Cardiac fibroblast (primary cell): ENCODE measurements around the gene TSPAN9.

Source experiments
- DNase-seq, 2 donors: peaks; one replicate each; pipeline versions ENCODE4 v3.0.0 to v3.0.0-alpha.2; 2010; ENCODE audit warnings: low read depth in 2 of 2
- H3K4me3 ChIP-seq, 2 donors: replicated peaks in 1 of 2; 1 replicate in 1 of 2; 2 replicates in 1 of 2; pipeline ENCODE4 v1.5.1; 2011; ENCODE audit warnings: low read depth in 2 of 2, low read length in 2 of 2, mild to moderate bottlenecking in 2 of 2, moderate library complexity in 1 of 2
- TF ChIP-seq, protein P1 (sequence below): IDR thresholded peaks from one replicate; pipeline ENCODE4 v1.5.1; 2011; ENCODE audit warnings: low read depth, mild to moderate bottlenecking, low read length, inconsistent platforms

TSPAN9 gene

DNA sequence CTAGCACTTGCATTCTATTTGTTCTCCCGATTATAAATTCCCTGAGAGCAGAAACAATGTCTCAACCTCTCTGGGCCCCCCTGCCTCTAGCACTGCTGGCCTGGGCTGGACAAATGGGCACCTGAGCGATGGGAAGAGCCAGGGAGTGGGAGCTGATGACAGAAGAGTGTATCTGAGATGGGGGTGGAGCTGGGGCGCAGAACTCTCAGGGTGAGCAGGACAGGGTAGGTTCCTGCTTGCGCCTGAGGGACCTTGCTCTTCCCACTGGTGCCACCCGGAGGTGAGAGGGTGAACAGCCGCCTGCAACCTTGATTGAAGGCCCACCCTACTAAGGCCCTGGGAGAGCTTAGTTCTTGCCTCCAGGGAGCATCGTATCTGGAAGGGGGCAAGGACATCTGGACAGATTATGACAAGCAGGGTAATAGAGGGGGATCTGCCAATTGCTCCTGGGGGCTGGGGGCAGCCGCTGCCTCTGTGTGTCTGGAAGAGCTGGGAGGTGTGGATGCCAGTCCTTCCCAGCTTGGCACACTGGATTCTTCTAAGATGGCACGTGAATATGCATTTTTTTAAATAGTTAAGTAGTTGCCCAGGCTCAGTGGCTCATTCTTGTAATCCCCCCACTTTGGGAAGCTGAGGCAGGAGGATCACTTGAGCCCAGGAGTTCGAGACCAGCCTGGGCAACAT, 43.0 kb upstream of the TSPAN9 start:
- peak; percentile 77 to 80 for DNase-seq
- H3K4me3 ChIP-seq, result no peak overlapping the region
- TF ChIP-seq, protein P1, sequence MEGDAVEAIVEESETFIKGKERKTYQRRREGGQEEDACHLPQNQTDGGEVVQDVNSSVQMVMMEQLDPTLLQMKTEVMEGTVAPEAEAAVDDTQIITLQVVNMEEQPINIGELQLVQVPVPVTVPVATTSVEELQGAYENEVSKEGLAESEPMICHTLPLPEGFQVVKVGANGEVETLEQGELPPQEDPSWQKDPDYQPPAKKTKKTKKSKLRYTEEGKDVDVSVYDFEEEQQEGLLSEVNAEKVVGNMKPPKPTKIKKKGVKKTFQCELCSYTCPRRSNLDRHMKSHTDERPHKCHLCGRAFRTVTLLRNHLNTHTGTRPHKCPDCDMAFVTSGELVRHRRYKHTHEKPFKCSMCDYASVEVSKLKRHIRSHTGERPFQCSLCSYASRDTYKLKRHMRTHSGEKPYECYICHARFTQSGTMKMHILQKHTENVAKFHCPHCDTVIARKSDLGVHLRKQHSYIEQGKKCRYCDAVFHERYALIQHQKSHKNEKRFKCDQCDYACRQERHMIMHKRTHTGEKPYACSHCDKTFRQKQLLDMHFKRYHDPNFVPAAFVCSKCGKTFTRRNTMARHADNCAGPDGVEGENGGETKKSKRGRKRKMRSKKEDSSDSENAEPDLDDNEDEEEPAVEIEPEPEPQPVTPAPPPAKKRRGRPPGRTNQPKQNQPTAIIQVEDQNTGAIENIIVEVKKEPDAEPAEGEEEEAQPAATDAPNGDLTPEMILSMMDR, result peak; percentile 91

DNA sequence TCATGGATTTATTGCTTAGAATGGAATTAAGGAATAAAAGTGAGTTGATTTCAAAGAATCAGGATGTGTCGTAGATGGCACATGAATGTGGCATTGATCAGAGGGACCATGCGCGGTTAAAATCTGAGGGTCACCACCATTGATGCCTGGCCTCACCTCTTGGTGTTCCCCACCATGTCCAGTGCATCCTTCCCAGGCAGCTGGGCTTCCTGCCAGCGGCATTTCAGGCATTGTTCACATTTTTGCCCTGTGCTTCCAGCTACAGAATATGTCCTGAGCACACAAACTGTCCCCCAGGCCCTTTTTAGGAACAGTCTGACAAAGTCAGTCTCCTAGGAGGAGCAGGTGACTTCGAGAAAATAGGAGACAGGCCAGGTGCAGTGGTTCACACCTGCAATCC, 42.0 kb upstream of the TSPAN9 start:
- DNase-seq, result peak; percentile 29 to 43
- H3K4me3 ChIP-seq, result no peak overlapping the region
- TF ChIP-seq, protein P1, result no peak

DNA sequence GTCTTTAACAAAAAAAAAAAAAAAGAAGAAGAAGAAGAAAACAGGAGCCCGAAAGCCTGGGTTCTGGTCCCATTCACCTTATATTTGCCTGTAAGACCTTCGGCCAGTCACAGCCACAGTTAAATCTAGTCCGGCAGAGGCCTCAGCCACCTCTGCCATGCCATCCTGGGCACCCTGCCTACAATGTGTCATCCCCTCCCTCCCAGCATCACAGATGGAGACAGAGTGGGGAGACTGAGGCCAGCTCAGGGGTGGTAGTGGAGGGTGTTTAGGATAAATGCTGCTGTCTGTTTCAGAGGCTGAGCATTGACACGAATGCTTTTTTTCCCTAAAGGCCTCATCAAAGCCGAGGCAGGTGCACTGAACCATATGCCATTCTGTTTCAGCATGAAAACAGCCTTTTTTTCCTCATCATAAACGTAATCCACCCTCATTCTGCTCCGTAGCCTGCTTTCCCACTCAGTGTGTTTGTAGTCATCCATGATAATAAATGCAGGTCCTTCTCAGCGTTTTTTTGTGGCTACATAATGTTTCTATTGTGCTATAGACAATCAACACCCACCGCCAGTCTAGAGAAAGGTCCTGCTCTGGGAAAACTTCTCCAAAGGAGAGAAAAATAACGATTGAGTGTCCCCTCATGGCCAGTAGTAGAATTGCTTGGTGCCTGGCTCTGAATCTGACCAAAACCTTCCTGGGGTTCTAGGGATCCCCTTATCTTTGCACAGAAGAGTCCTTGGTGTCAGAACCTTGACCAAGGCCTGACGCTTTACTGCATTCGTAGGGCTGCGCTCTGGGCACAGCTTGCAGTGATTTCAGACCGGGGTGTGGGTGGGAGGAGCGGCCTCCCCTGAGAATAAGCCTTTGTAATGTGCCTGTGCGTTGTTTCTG, 41.1 kb upstream of the TSPAN9 start:
- TF ChIP-seq, protein P1, result peak; percentile 51
- peak; percentile 37 to 39 for DNase-seq
- H3K4me3 ChIP-seq, result no peak overlapping the region

DNA sequence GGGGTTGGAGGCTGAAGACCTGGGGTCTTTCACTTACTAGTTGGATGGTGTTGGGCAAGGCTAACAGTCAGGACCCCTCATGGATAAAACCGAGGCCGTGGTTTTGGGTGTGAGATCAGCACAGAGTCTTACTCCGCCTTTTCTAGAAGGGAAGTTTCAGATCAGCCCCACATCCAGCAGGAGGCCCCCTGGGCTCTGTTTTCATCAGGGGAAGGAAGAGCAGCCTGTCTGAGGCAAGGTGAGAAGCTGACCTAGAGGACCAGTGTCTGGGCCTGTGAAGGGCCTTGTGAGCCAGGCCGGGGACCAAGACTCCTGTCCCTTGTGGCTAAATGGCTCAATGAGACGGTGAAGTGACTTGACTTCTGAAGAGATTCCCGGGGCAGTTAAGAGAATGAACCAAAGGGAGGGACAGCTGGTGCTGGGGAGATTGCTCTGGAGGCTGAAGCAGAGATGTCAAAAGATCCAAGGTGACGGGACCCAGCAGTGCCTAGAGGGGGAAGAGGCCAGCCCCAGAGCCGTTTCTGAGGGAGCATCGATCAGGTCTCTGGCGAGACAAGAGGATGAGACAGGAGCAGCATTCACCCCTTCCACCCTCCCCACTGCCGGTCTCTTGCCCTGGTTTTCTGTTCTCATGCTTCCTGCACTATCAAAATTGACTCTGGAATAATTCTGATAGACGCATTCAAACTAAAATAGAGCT, 40.1 kb upstream of the TSPAN9 start:
- no peak overlapping the region for H3K4me3 ChIP-seq
- DNase-seq, result no peak
- TF ChIP-seq, protein P1, result no peak

DNA sequence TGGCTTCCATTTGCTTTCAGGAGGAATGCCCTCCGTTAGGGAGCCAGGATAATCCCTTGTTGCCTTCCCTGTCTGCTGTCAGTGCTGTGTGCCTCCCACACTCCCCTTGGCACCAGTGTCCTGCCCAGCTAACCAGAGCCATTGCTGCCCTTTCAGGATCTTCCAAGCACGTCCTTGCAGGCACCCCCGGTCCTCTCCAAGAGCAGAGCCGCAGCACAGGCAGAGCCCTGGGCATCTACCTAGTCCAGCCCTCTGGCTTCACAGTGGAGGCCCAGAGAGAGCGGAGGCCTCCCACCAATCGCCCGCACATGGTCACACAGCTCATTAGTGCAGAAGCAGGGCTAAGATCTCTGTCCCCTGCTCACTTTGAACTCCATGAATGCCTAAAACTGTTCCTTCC, 39.0 kb upstream of the TSPAN9 start:
- TF ChIP-seq, protein P1, result no peak
- no peak for DNase-seq
- no peak overlapping the region for H3K4me3 ChIP-seq

DNA sequence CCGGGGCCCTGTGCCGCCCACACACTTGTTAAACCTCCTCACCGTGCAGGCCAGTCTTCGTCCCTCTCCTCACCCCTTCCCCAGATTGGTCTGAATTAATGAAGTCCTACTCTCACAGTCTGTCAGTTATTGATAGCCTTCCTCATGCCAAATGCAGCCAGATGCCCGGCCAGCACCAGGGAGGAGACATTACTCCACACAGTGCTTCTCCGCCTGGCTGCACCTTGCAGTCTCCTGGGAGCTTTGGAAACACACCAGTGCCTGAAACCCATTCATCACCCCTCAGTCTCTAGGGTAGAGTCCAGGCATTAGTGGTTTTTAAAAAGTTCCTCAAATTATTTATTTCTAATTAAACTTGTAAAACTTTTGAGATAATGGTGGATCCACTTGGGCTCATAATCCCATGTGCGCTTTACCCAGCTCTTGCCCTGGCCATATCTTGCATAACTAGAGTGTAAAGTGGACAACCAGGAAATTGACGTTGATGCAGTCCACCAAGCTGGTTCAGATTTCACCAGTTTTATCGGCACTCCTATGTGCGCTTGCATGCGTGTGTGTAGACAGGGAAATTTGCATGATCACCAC, 38.2 kb upstream of the TSPAN9 start:
- no peak for DNase-seq
- H3K4me3 ChIP-seq, result no peak overlapping the region
- TF ChIP-seq, protein P1, result no peak
